K562 (cell line): ENCODE results near the gene TMEM156. TPM values are rescaled to one million over a fixed set of nuclear protein-coding genes. Genes with fewer than 3 reads are reported as not detected.

Source experiments
- ATAC-seq: fragments of 200-7000 bp; cut with Tn5 transposase; 3 replicates; pipeline ENCODE4 v1.9.1; 2020; ENCODE audit warnings: moderate library complexity
- BruUV-seq: library from RNA; stranded (reverse); fragments of 400-500 nt; replicated peaks from 2 replicates; lab custom pipeline; 2021; lab: Mats Ljungman, UMichigan
- CTCF ChIA-PET: fragments of 300-600 bp; formaldehyde crosslinking; extraction: SDS; loops from one replicate; lab custom pipeline; 2021; ENCODE audit warnings: low intra/inter-chr PET ratio; lab: Yijun Ruan, JAX
- POLR2A ChIA-PET: fragments of 300-600, 350-650 bp; sonication (Branson Sonifier 250); formaldehyde crosslinking; extraction: SDS; loops from one replicate; lab custom pipeline; 2021; ENCODE audit warnings: antibody characterized with exemption, inconsistent platforms; lab: Yijun Ruan, JAX
- DNase-seq, 4 experiments: peaks; one replicate each; pipeline versions ENCODE4 v3.0.0 to v3.0.0-alpha.2; 2011 to 2018; ENCODE audit warnings: low spot score in 3 of 4, mixed read lengths in 3 of 4; ENCODE audit errors: extremely low read depth in 1 of 4
- FAIRE-seq: peaks from 2 replicates; lab custom pipeline; 2011; peaks lifted over from hg19 to GRCh38; lab: Jason Lieb, UNC
- H2AFZ ChIP-seq: 2 replicates; pipeline ENCODE4 v1.6.0; 2011; ENCODE audit warnings: low read depth, low read length, control low read depth, inconsistent platforms
- H3K27ac ChIP-seq: fragments of 200-600 bp; 3 replicates; pipeline ENCODE4 v1.8.0; 2011; ENCODE audit warnings: low read depth, mild to moderate bottlenecking, control low read depth, inconsistent platforms, low read length, moderate library complexity, mixed read lengths; ENCODE audit errors: extremely low read depth
- H3K27me3 ChIP-seq, 2 experiments: fragments of 300-600 bp in 1 of 2; 2 replicates in 1 of 2; 3 replicates in 1 of 2; pipeline versions ENCODE4 v1.6.0 to v1.8.0; 2011; ENCODE audit warnings: inconsistent platforms in 2 of 2, low read length in 2 of 2, mild to moderate bottlenecking in 1 of 2, mixed read lengths in 1 of 2, moderate library complexity in 1 of 2; ENCODE audit not compliant: control insufficient read depth in 2 of 2, insufficient read depth in 2 of 2
- H3K36me3 ChIP-seq: fragments of 300-600 bp; 3 replicates; pipeline ENCODE4 v1.8.0; 2011; ENCODE audit warnings: mild to moderate bottlenecking, low read length, inconsistent platforms; ENCODE audit not compliant: control insufficient read depth, insufficient read depth
- H3K4me1 ChIP-seq, 2 experiments: fragments of 200-600 bp in 1 of 2; replicated peaks in 1 of 2; 2 replicates in 1 of 2; 3 replicates in 1 of 2; pipeline versions ENCODE4 v1.5.1 to v1.8.0; 2011; ENCODE audit warnings: inconsistent platforms in 2 of 2, low read length in 2 of 2, mild to moderate bottlenecking in 1 of 2, mixed read lengths in 1 of 2, moderate library complexity in 1 of 2; ENCODE audit not compliant: control insufficient read depth in 2 of 2, insufficient read depth in 2 of 2
- H3K4me2 ChIP-seq: 2 replicates; pipeline ENCODE4 v1.6.1; 2011; ENCODE audit warnings: low read length, control low read depth, inconsistent platforms, mixed read lengths; ENCODE audit not compliant: insufficient read depth
- H3K4me3 ChIP-seq: fragments of 200-600 bp; sonication (generic), shearing (Covaris generic); 2 replicates; pipeline ENCODE4 v1.5.1; 2016; ENCODE audit warnings: control low read depth, inconsistent platforms
- H3K79me2 ChIP-seq: fragments of 200-600 bp; 3 replicates; pipeline ENCODE4 v1.8.0; 2011; ENCODE audit warnings: low read length, inconsistent platforms; ENCODE audit not compliant: control insufficient read depth, insufficient read depth
- H3K9ac ChIP-seq, 2 experiments: 2 replicates each; pipeline versions ENCODE4 v1.6.0 to v1.6.1; 2011; ENCODE audit warnings: low read depth in 2 of 2, low read length in 2 of 2, control low read depth in 1 of 2, inconsistent platforms in 1 of 2, mild to moderate bottlenecking in 1 of 2, mixed read lengths in 1 of 2; ENCODE audit not compliant: insufficient read depth in 1 of 2
- H3K9me1 ChIP-seq: one replicate; pipeline ENCODE4 v1.6.0; 2011; ENCODE audit warnings: inconsistent platforms, mild to moderate bottlenecking, low read length, moderate library complexity; ENCODE audit not compliant: control insufficient read depth, insufficient read depth
- H3K9me3 ChIP-seq: replicated peaks from 2 replicates; pipeline ENCODE4 v1.5.1; 2011; ENCODE audit warnings: low read depth, low read length, inconsistent platforms; ENCODE audit not compliant: control insufficient read depth, insufficient read depth
- H4K20me1 ChIP-seq: replicated peaks from 2 replicates; pipeline ENCODE4 v1.6.1; 2011; ENCODE audit warnings: low read length, inconsistent platforms, mixed read lengths; ENCODE audit not compliant: control insufficient read depth, insufficient read depth
- CREBBP ChIP-seq: IDR thresholded peaks from one replicate; pipeline ENCODE4 v1.6.1; 2012; ENCODE audit warnings: low read depth, mild to moderate bottlenecking, control low read depth, inconsistent platforms, low read length
- EZH2 ChIP-seq: IDR thresholded peaks from 2 replicates; pipeline ENCODE4 v1.6.1; 2012; ENCODE audit warnings: low read depth, mild to moderate bottlenecking, inconsistent platforms, low read length, borderline replicate concordance
- SIN3B ChIP-seq: fragments of 450-650 bp; IDR thresholded peaks from 2 replicates; pipeline ENCODE4 v1.6.1; 2017; ENCODE audit warnings: low read depth, mild to moderate bottlenecking, moderate library complexity
- SNIP1 ChIP-seq: fragments of 450-650 bp; IDR thresholded peaks from 2 replicates; pipeline ENCODE4 v1.7.1; 2017; ENCODE audit warnings: low read depth, mild to moderate bottlenecking
- WGBS: fragments of 100-300 bp; shearing (Covaris generic); methylation state at CpG from one replicate; pipeline ENCODE4 v1.1.6; 2016; ENCODE audit warnings: low coverage, mixed read lengths; ENCODE audit not compliant: insufficient coverage; ENCODE audit errors: missing lambda C conversion rate; 5-methylcytosine and 5-hydroxymethylcytosine counted together
- in situ Hi-C: fragments of 300-500 bp; cut with MboI; formaldehyde crosslinking; loops from 4 replicates; pipeline ENCODE4 v1.15.0; 2018; ENCODE audit warnings: inconsistent platforms, mixed read lengths
- intact Hi-C: fragments of 100-400 bp; cut with micrococcal nuclease; formaldehyde crosslinking; loops from 2 replicates; pipeline ENCODE4 v1.14.2; 2022
- polyA plus RNA-seq, 8 experiments: library from polyadenylated mRNA; depleted of rRNA in 4 of 8; stranded (reverse) in 5 of 8; unstranded in 3 of 8; fragments of >200 nt; fragmentation: Nextera tagmentation in 2 of 8; fragmentation: Illumina TruSeq in 1 of 8; extraction: Ambion mirVana in 2 of 8; extraction: Trizol in 1 of 8; gene quantifications; 2 replicates each; pipeline versions ENCODE4 v1.2.1 to v1.2.3, GENCODE V29; 2011 to 2014; ENCODE audit warnings: inconsistent platforms in 1 of 8, missing spikeins in 1 of 8
- total RNA-seq, 7 experiments: library from RNA; depleted of rRNA in 6 of 7; stranded (reverse); fragments of >200 nt in 6 of 7; fragmentation: Illumina TruSeq in 2 of 7; extraction: Trizol in 2 of 7; gene quantifications; 2 replicates each; pipeline versions ENCODE4 v1.2.1 to v1.2.3, GENCODE V29; 2011 to 2021; ENCODE audit warnings: low replicate concordance in 1 of 7
- TF ChIP-seq, protein P1 (sequence below): IDR thresholded peaks from 3 replicates; pipeline ENCODE4 v1.6.1; 2011; ENCODE audit warnings: borderline replicate concordance, mild to moderate bottlenecking, moderate library complexity; ENCODE audit not compliant: insufficient read length; ENCODE audit errors: extremely low read depth
- TF ChIP-seq, protein P2 (sequence below): IDR thresholded peaks from 2 replicates; pipeline ENCODE4 v1.6.1; 2012; ENCODE audit warnings: low read depth, low read length, improper control_type of control experiment, borderline replicate concordance
- TF ChIP-seq, protein P3 (sequence below): sonication (generic); formaldehyde crosslinking; IDR thresholded peaks from 2 replicates; pipeline ENCODE4 v1.9.0; 2022; ENCODE audit warnings: mild to moderate bottlenecking, missing genetic modification reagents
- TF ChIP-seq, protein P4 (sequence below): sonication (generic); formaldehyde crosslinking; IDR thresholded peaks from 2 replicates; pipeline ENCODE4 v1.8.0; 2022; ENCODE audit warnings: mild to moderate bottlenecking, missing genetic modification reagents
- TF ChIP-seq, protein P5 (sequence below): fragments of 450-650 bp; formaldehyde crosslinking; IDR thresholded peaks from 2 replicates; pipeline ENCODE4 v1.4.0; 2020; ENCODE audit warnings: mild to moderate bottlenecking, moderate library complexity

TMEM156 gene
- total and polyA plus RNA-seq, 9 of the 15 experiments (the other 6 are each of a cell fraction or from before 2014, with no cell fraction given) = 3.5 to 9.6 (median 6.4) TPM

DNA sequence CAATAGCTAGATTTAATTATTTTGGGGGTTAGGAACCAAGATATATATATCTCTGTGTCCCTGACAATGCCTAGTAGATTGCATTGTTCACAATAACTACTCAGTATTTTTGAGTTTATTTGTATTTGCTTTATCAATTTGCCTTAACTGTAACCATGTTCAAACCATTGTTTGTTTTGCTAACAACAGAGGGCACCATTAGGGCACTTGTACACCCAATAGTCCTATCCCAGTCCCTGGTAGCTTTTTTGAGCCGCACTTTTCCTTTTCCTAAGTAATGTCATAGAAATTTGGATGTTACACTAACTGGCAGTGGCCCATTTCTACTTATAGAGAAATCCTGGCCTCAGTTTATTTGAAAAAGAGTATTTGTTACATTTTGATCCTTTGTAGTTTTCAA, 29.2 kb upstream of the TMEM156 start (continued):
- TF ChIP-seq, protein P1, sequence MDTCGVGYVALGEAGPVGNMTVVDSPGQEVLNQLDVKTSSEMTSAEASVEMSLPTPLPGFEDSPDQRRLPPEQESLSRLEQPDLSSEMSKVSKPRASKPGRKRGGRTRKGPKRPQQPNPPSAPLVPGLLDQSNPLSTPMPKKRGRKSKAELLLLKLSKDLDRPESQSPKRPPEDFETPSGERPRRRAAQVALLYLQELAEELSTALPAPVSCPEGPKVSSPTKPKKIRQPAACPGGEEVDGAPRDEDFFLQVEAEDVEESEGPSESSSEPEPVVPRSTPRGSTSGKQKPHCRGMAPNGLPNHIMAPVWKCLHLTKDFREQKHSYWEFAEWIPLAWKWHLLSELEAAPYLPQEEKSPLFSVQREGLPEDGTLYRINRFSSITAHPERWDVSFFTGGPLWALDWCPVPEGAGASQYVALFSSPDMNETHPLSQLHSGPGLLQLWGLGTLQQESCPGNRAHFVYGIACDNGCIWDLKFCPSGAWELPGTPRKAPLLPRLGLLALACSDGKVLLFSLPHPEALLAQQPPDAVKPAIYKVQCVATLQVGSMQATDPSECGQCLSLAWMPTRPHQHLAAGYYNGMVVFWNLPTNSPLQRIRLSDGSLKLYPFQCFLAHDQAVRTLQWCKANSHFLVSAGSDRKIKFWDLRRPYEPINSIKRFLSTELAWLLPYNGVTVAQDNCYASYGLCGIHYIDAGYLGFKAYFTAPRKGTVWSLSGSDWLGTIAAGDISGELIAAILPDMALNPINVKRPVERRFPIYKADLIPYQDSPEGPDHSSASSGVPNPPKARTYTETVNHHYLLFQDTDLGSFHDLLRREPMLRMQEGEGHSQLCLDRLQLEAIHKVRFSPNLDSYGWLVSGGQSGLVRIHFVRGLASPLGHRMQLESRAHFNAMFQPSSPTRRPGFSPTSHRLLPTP = no peak
- TF ChIP-seq, protein P2, sequence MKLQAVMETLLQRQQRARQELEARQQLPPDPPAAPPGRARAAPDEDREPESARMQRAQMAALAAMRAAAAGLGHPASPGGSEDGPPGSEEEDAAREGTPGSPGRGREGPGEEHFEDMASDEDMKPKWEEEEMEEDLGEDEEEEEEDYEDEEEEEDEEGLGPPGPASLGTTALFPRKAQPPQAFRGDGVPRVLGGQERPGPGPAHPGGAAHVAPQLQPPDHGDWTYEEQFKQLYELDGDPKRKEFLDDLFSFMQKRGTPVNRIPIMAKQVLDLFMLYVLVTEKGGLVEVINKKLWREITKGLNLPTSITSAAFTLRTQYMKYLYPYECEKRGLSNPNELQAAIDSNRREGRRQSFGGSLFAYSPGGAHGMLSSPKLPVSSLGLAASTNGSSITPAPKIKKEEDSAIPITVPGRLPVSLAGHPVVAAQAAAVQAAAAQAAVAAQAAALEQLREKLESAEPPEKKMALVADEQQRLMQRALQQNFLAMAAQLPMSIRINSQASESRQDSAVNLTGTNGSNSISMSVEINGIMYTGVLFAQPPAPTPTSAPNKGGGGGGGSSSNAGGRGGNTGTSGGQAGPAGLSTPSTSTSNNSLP = no peak
- TF ChIP-seq, protein P3, sequence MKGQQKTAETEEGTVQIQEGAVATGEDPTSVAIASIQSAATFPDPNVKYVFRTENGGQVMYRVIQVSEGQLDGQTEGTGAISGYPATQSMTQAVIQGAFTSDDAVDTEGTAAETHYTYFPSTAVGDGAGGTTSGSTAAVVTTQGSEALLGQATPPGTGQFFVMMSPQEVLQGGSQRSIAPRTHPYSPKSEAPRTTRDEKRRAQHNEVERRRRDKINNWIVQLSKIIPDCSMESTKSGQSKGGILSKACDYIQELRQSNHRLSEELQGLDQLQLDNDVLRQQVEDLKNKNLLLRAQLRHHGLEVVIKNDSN (CRISPR knock-in tag) = no peak
- TF ChIP-seq EZH2 = no peak

DNA sequence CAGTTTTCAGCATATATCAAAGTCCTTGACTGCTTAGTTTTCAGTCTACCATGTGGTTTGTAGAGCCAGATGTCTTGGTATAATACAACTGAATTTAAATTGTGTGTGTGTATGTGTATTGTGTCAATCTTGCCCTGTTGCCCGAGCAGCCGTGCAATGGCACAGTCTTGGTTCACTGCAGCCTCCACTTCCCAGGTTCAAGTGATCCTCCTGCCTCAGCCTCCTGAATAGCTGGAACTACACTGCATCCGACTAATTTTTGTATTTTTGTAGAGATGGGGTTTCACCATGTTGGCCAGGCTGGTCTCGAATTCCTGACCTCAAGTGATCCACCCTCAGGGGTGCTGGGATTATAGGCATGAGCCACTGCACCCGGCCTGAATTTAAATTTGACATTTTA, 23.8 kb upstream of the TMEM156 start:
- no peak overlapping the region for H2AFZ ChIP-seq
- WGBS = 87% methylated on average over 5 of the region's 5 CpGs
- no peaks in the 10 kb centered on the region for H3K9me3 ChIP-seq
- H3K4me1 ChIP-seq = peaks cover 0 to 11% of the 10 kb centered on the region in 2 experiments; a peak in 3 of 5 replicates
- no peak for DNase-seq
- no peak for FAIRE-seq
- H3K36me3 ChIP-seq = no peaks in the 10 kb centered on the region
- H3K9ac ChIP-seq = no peak overlapping the region
- ChIA-PET CTCF (no interaction called here), POLR2A (no interaction called here)
- no peaks in the 10 kb centered on the region for H3K27me3 ChIP-seq
- no peak overlapping the region for H3K27ac ChIP-seq
- BruUV-seq = no TSS peak
- no peak overlapping the region for H3K4me2 ChIP-seq
- in situ Hi-C loops = no loop called here
- H3K79me2 ChIP-seq = peaks cover 2% of the 10 kb centered on the region; the same call in 1 of the 3 replicates
- H3K9me1 ChIP-seq = no peaks in the 10 kb centered on the region
- H4K20me1 ChIP-seq = no peaks in the 10 kb centered on the region
- no peak overlapping the region for H3K4me3 ChIP-seq
- ATAC-seq = no peak
- intact Hi-C loops = no loop called here
- TF ChIP-seq SNIP1 (no peak), SIN3B (no peak), CREBBP (no peak)
- TF ChIP-seq, protein P4, sequence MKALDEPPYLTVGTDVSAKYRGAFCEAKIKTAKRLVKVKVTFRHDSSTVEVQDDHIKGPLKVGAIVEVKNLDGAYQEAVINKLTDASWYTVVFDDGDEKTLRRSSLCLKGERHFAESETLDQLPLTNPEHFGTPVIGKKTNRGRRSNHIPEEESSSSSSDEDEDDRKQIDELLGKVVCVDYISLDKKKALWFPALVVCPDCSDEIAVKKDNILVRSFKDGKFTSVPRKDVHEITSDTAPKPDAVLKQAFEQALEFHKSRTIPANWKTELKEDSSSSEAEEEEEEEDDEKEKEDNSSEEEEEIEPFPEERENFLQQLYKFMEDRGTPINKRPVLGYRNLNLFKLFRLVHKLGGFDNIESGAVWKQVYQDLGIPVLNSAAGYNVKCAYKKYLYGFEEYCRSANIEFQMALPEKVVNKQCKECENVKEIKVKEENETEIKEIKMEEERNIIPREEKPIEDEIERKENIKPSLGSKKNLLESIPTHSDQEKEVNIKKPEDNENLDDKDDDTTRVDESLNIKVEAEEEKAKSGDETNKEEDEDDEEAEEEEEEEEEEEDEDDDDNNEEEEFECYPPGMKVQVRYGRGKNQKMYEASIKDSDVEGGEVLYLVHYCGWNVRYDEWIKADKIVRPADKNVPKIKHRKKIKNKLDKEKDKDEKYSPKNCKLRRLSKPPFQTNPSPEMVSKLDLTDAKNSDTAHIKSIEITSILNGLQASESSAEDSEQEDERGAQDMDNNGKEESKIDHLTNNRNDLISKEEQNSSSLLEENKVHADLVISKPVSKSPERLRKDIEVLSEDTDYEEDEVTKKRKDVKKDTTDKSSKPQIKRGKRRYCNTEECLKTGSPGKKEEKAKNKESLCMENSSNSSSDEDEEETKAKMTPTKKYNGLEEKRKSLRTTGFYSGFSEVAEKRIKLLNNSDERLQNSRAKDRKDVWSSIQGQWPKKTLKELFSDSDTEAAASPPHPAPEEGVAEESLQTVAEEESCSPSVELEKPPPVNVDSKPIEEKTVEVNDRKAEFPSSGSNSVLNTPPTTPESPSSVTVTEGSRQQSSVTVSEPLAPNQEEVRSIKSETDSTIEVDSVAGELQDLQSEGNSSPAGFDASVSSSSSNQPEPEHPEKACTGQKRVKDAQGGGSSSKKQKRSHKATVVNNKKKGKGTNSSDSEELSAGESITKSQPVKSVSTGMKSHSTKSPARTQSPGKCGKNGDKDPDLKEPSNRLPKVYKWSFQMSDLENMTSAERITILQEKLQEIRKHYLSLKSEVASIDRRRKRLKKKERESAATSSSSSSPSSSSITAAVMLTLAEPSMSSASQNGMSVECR = no peak
- TF ChIP-seq, protein P5, sequence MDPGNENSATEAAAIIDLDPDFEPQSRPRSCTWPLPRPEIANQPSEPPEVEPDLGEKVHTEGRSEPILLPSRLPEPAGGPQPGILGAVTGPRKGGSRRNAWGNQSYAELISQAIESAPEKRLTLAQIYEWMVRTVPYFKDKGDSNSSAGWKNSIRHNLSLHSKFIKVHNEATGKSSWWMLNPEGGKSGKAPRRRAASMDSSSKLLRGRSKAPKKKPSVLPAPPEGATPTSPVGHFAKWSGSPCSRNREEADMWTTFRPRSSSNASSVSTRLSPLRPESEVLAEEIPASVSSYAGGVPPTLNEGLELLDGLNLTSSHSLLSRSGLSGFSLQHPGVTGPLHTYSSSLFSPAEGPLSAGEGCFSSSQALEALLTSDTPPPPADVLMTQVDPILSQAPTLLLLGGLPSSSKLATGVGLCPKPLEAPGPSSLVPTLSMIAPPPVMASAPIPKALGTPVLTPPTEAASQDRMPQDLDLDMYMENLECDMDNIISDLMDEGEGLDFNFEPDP (CRISPR knock-in tag) = no peak
